Bronchial epithelial cell (primary cell): Measurements from ENCODE around the gene EME1. TPM values are rescaled to one million over a fixed set of nuclear protein-coding genes. Genes with fewer than 3 reads are reported as not detected.
A peak's percentile ranks its signal among the peaks of the same experiment; 100 is the strongest.

Experiments used
- DNase-seq: peaks from one replicate; pipeline ENCODE4 v3.0.0-alpha.2; 2010; ENCODE audit warnings: low read depth
- FAIRE-seq: peaks from 2 replicates; lab custom pipeline; 2011; peaks lifted over from hg19 to GRCh38; lab: Jason Lieb, UNC
- H3K27me3 ChIP-seq: 2 replicates; pipeline ENCODE4 v1.5.1; 2011; ENCODE audit warnings: low read length; ENCODE audit not compliant: control insufficient read depth, insufficient read depth
- H3K36me3 ChIP-seq: 2 replicates; pipeline ENCODE4 v1.5.1; 2011; ENCODE audit warnings: low read length; ENCODE audit not compliant: control insufficient read depth, insufficient read depth
- H3K4me3 ChIP-seq: 2 replicates; pipeline ENCODE4 v1.5.1; 2011; ENCODE audit warnings: mild to moderate bottlenecking, low read depth, low read length, control low read depth
- CTCF ChIP-seq: IDR thresholded peaks from 2 replicates; pipeline ENCODE4 v1.5.1; 2011; ENCODE audit warnings: mild to moderate bottlenecking, moderate library complexity, low read length, control low read depth, inconsistent platforms; ENCODE audit not compliant: insufficient read depth, severe bottlenecking
- total RNA-seq: library from RNA; depleted of rRNA; stranded (reverse); fragments of >200 nt; gene quantifications from 2 replicates; pipeline ENCODE4 v1.2.1, GENCODE V29; 2014

Gene EME1
- total RNA-seq, 1 donor from 2014 or later, result 0.53 TPM

GRCh38 chr17:50423553-50424159 is 50.6 kb downstream of the EME1 start:
- FAIRE-seq, result no peak
- Histone ChIP-seq H3K36me3 (no peaks in the 10 kb centered on the region), H3K4me3 (no peak overlapping the region), H3K27me3 (no peaks in the 10 kb centered on the region)
- no peak for TF ChIP-seq CTCF
- DNase-seq, result peak; percentile 89

GRCh38 chr17:50424246-50424995 is 51.4 kb downstream of the EME1 start:
- no peaks in the 10 kb centered on the region for H3K36me3 ChIP-seq
- no peaks in the 10 kb centered on the region for H3K27me3 ChIP-seq
- no peak for DNase-seq
- no peak for FAIRE-seq
- no peak overlapping the region for H3K4me3 ChIP-seq
- no peak for TF ChIP-seq CTCF

- Histone ChIP-seq H3K27me3 (no peaks in the 10 kb centered on the region), H3K4me3 (no peak overlapping the region), H3K36me3 (no peaks in the 10 kb centered on the region)
- DNase-seq, result no peak
- FAIRE-seq, result no peak
- no peak for TF ChIP-seq CTCF
Measured at GRCh38 chr17:50424996-50425681, 52.1 kb downstream of the EME1 start.

- Histone ChIP-seq H3K4me3 (peak within 1 kb of the TSS; percentile 54), H3K36me3 (no peaks in the 10 kb centered on the region), H3K27me3 (no peaks in the 10 kb centered on the region)
- FAIRE-seq, result no peak
- no peak for TF ChIP-seq CTCF
- DNase-seq, result no peak
Measured at GRCh38 chr17:50425682-50426471, 52.8 kb downstream of the EME1 start, which contains the start of gene ACSF2. TSS of gene ACSF2 (plus strand) at chr17:50426218. CDS start at chr17:50426262, 44 bp downstream.

GRCh38 chr17:50426472-50426782 is 53.4 kb downstream of the EME1 start:
- H3K4me3 ChIP-seq, result peak overlapping the region; percentile 54
- no peaks in the 10 kb centered on the region for H3K27me3 ChIP-seq
- DNase-seq (no peak), FAIRE-seq (no peak)
- H3K36me3 ChIP-seq, result no peaks in the 10 kb centered on the region
- TF ChIP-seq CTCF, result no peak
